ENCODE results near the gene CRYBG2. TPM values are rescaled to one million over a fixed set of nuclear protein-coding genes. Genes with fewer than 3 reads are reported as not detected.

CRYBG2 gene
- polyA plus RNA-seq, 1 donor (not counting 4 experiments of a cell fraction or from before 2014, with no cell fraction given) = 7.9 TPM

- Histone ChIP-seq H3K4me1 (ENCODE audit: control insufficient read depth, extremely low read depth, insufficient read depth, low read length) (peaks cover 67% of the 10 kb centered on the region), H4K20me1 (ENCODE audit: control insufficient read depth, extremely low read depth, insufficient read depth, low read length) (peaks cover 9% of the 10 kb centered on the region), H2AFZ (ENCODE audit: control insufficient read depth, low read length) (no peak overlapping the region), H3K4me2 (ENCODE audit: control insufficient read depth, extremely low read depth, insufficient read depth, low read depth, low read length) (peak overlapping the region; percentile 44), H3K4me3 (ENCODE audit: control insufficient read depth in 2 of 3, extremely low read depth in 1 of 3, insufficient read depth in 2 of 3, low read depth in 1 of 3, low read length in 3 of 3) (no peak overlapping the region), H3K36me3 (ENCODE audit: control insufficient read depth in 2 of 2, extremely low read depth in 1 of 2, insufficient read depth in 2 of 2, low read length in 2 of 2) (peaks cover 12 to 26% of the 10 kb centered on the region in 2 experiments), H3K9ac (ENCODE audit: control insufficient read depth, extremely low read depth, insufficient read depth, low read length) (peak overlapping the region; percentile 77), H3K9me1 (ENCODE audit: control insufficient read depth, extremely low read depth, insufficient read depth, low read length) (peaks cover 3% of the 10 kb centered on the region), H3K79me2 (ENCODE audit: control insufficient read depth, insufficient read depth, low read length) (peaks cover 21% of the 10 kb centered on the region), H3K9me3 (ENCODE audit: control insufficient read depth, low read depth, low read length) (no peaks in the 10 kb centered on the region), H3K27me3 (ENCODE audit: control insufficient read depth, extremely low read depth, insufficient read depth, low read length) (no peaks in the 10 kb centered on the region), H3K27ac (ENCODE audit: control insufficient read depth, insufficient read depth, low read length) (peak overlapping the region; percentile 95)
- TF ChIP-seq CTCF (optimal IDR thresholded peaks at IDR 0.05 in 1 of 3, IDR thresholded peaks at IDR 0.05 in 1 of 3, conservative IDR thresholded peaks at IDR 0.05 in 1 of 3; ENCODE audit: extremely low read depth in 1 of 3, insufficient read depth in 2 of 3, low read length in 3 of 3) (no peak), EZH2 (IDR thresholded peaks at IDR 0.05; ENCODE audit: low read length) (no peak)
- FAIRE-seq (no peak), DNase-seq (ENCODE audit: low read depth, low spot score) (no peak)
- dilution Hi-C loops (cut with MboI; ENCODE audit: extremely low pct_ligation_motif_present, low sequenced_read_pairs) = no loop called here
Observed at GRCh38 chr1:26277719-26278118, 76.2 kb downstream of the CRYBG2 start.

GRCh38 chr1:26277261-26277661 is 76.7 kb downstream of the CRYBG2 start:
- Histone ChIP-seq H3K27me3 (ENCODE audit: control insufficient read depth, extremely low read depth, insufficient read depth, low read length) (no peaks in the 10 kb centered on the region), H3K36me3 (ENCODE audit: control insufficient read depth in 2 of 2, extremely low read depth in 1 of 2, insufficient read depth in 2 of 2, low read length in 2 of 2) (peaks cover 10 to 24% of the 10 kb centered on the region in 2 experiments), H4K20me1 (ENCODE audit: control insufficient read depth, extremely low read depth, insufficient read depth, low read length) (peaks cover 6% of the 10 kb centered on the region), H3K27ac (ENCODE audit: control insufficient read depth, insufficient read depth, low read length) (peak overlapping the region; percentile 95), H3K9me3 (ENCODE audit: control insufficient read depth, low read depth, low read length) (no peaks in the 10 kb centered on the region), H3K4me3 (ENCODE audit: control insufficient read depth in 2 of 3, extremely low read depth in 1 of 3, insufficient read depth in 2 of 3, low read depth in 1 of 3, low read length in 3 of 3) (no peak overlapping the region), H3K9me1 (ENCODE audit: control insufficient read depth, extremely low read depth, insufficient read depth, low read length) (peaks cover 3% of the 10 kb centered on the region), H3K4me1 (ENCODE audit: control insufficient read depth, extremely low read depth, insufficient read depth, low read length) (peaks cover 67% of the 10 kb centered on the region), H2AFZ (ENCODE audit: control insufficient read depth, low read length) (no peak overlapping the region), H3K79me2 (ENCODE audit: control insufficient read depth, insufficient read depth, low read length) (peaks cover 19% of the 10 kb centered on the region), H3K4me2 (ENCODE audit: control insufficient read depth, extremely low read depth, insufficient read depth, low read depth, low read length) (no peak overlapping the region), H3K9ac (ENCODE audit: control insufficient read depth, extremely low read depth, insufficient read depth, low read length) (peak overlapping the region; percentile 77)
- dilution Hi-C loops (cut with MboI; ENCODE audit: extremely low pct_ligation_motif_present, low sequenced_read_pairs) = no loop called here
- no peak for FAIRE-seq
- no peak for DNase-seq (ENCODE audit: low read depth, low spot score)
- TF ChIP-seq EZH2 (IDR thresholded peaks at IDR 0.05; ENCODE audit: low read length) (no peak), CTCF (optimal IDR thresholded peaks at IDR 0.05 in 1 of 3, IDR thresholded peaks at IDR 0.05 in 1 of 3, conservative IDR thresholded peaks at IDR 0.05 in 1 of 3; ENCODE audit: extremely low read depth in 1 of 3, insufficient read depth in 2 of 3, low read length in 3 of 3) (no peak)
